H9 (cell line): ENCODE measurements around the gene FBLN7. TPM values are rescaled to one million over a fixed set of nuclear protein-coding genes. Genes with fewer than 3 reads are reported as not detected.

Experiments used
- DNase-seq: peaks from one replicate; pipeline ENCODE4 v3.0.0-alpha.2; 2017
- H2AFZ ChIP-seq: one replicate; pipeline ENCODE4 v1.6.1; 2013; ENCODE audit warnings: mild to moderate bottlenecking, low read length, control low read depth, moderate library complexity
- H2AK5ac ChIP-seq: 2 replicates; pipeline ENCODE4 v1.6.1; 2013; ENCODE audit warnings: low read length, control low read depth, mixed read lengths; ENCODE audit not compliant: insufficient read length
- H2BK120ac ChIP-seq: one replicate; pipeline ENCODE4 v1.6.1; 2013; ENCODE audit warnings: low read depth, mild to moderate bottlenecking, low read length, control low read depth, inconsistent platforms; ENCODE audit not compliant: poor library complexity, severe bottlenecking
- H2BK12ac ChIP-seq: 2 replicates; pipeline ENCODE4 v1.6.1; 2013; ENCODE audit warnings: low read length, control low read depth, mixed read lengths, low read depth; ENCODE audit not compliant: insufficient read length
- H2BK15ac ChIP-seq: 2 replicates; pipeline ENCODE4 v1.6.1; 2013; ENCODE audit warnings: low read depth, low read length, control low read depth
- H2BK20ac ChIP-seq: one replicate; pipeline ENCODE4 v1.6.1; 2013; ENCODE audit warnings: low read depth, mild to moderate bottlenecking, low read length, control low read depth, inconsistent platforms; ENCODE audit not compliant: poor library complexity, severe bottlenecking
- H2BK5ac ChIP-seq: 2 replicates; pipeline ENCODE4 v1.6.1; 2013; ENCODE audit warnings: low read length, control low read depth, mixed read lengths; ENCODE audit not compliant: insufficient read length
- H3K14ac ChIP-seq: 2 replicates; pipeline ENCODE4 v1.6.1; 2013; ENCODE audit warnings: low read length, control low read depth; ENCODE audit not compliant: insufficient read depth
- H3K18ac ChIP-seq: 2 replicates; pipeline ENCODE4 v1.6.1; 2013; ENCODE audit warnings: low read depth, mild to moderate bottlenecking, mixed read lengths, low read length, control low read depth; ENCODE audit not compliant: insufficient read length
- H3K23ac ChIP-seq: 2 replicates; pipeline ENCODE4 v1.6.1; 2013; ENCODE audit warnings: low read length, control low read depth, mixed read lengths, low read depth; ENCODE audit not compliant: insufficient read length
- H3K23me2 ChIP-seq: 2 replicates; pipeline ENCODE4 v1.6.1; 2013; ENCODE audit warnings: low read depth, mild to moderate bottlenecking, mixed read lengths, low read length, control low read depth; ENCODE audit not compliant: insufficient read length, poor library complexity, severe bottlenecking
- H3K27ac ChIP-seq: 2 replicates; pipeline ENCODE4 v1.5.1; 2013; ENCODE audit warnings: low read length, control low read depth, mixed read lengths, low read depth; ENCODE audit not compliant: insufficient read length
- H3K27me3 ChIP-seq: 2 replicates; pipeline ENCODE4 v1.6.1; 2013; ENCODE audit warnings: low read length, control low read depth, inconsistent platforms; ENCODE audit not compliant: insufficient read depth
- H3K4ac ChIP-seq: 2 replicates; pipeline ENCODE4 v1.6.1; 2013; ENCODE audit warnings: low read depth, mild to moderate bottlenecking, control low read depth, inconsistent platforms, low read length, moderate library complexity
- H3K4me1 ChIP-seq: 2 replicates; pipeline ENCODE4 v1.6.1; 2013; ENCODE audit warnings: low read length, control low read depth, inconsistent platforms; ENCODE audit not compliant: insufficient read depth
- H3K4me2 ChIP-seq: 2 replicates; pipeline ENCODE4 v1.6.1; 2013; ENCODE audit warnings: low read length, control low read depth, mixed read lengths; ENCODE audit not compliant: insufficient read length, insufficient read depth
- H3K56ac ChIP-seq: 2 replicates; pipeline ENCODE4 v1.6.1; 2013; ENCODE audit warnings: low read depth, mild to moderate bottlenecking, mixed read lengths, low read length, control low read depth; ENCODE audit not compliant: insufficient read length
- H3K79me1 ChIP-seq: 2 replicates; pipeline ENCODE4 v1.6.1; 2013; ENCODE audit warnings: low read depth, mild to moderate bottlenecking, moderate library complexity, low read length, control low read depth, inconsistent platforms; ENCODE audit not compliant: insufficient read depth, poor library complexity, severe bottlenecking
- H3K79me2 ChIP-seq: 2 replicates; pipeline ENCODE4 v1.6.1; 2013; ENCODE audit warnings: low read length, control low read depth, inconsistent platforms; ENCODE audit not compliant: insufficient read depth
- H3K9ac ChIP-seq: 2 replicates; pipeline ENCODE4 v1.6.1; 2013; ENCODE audit warnings: low read length, control low read depth, mixed read lengths; ENCODE audit not compliant: insufficient read length; ENCODE audit errors: extremely low read depth
- H3K9me3 ChIP-seq: one replicate; pipeline ENCODE4 v1.6.1; 2013; ENCODE audit warnings: low read depth, low read length, inconsistent platforms; ENCODE audit not compliant: control insufficient read depth
- H3T11ph ChIP-seq: one replicate; pipeline ENCODE4 v1.6.1; 2013; ENCODE audit warnings: mild to moderate bottlenecking, low read length, control low read depth, inconsistent platforms
- H4K20me1 ChIP-seq: one replicate; pipeline ENCODE4 v1.6.1; 2013; ENCODE audit not compliant: control insufficient read depth, insufficient read length, insufficient read depth
- H4K5ac ChIP-seq: 2 replicates; pipeline ENCODE4 v1.6.1; 2013; ENCODE audit warnings: low read depth, mild to moderate bottlenecking, mixed read lengths, low read length, control low read depth; ENCODE audit not compliant: insufficient read length
- H4K8ac ChIP-seq: replicated peaks from 2 replicates; pipeline ENCODE4 v1.6.1; 2013; ENCODE audit warnings: low read length, control low read depth, mixed read lengths, low read depth; ENCODE audit not compliant: insufficient read length
- H4K91ac ChIP-seq: 2 replicates; pipeline ENCODE4 v1.6.1; 2013; ENCODE audit warnings: low read depth, mild to moderate bottlenecking, moderate library complexity, mixed read lengths, low read length, control low read depth; ENCODE audit not compliant: insufficient read length
- H3K27ac Mint-ChIP-seq, 3 experiments: 2 replicates in 2 of 3; 3 replicates in 1 of 3; pipeline ENCODE4 v1.8.0; 2020 to 2021; ENCODE audit warnings: mixed read lengths in 3 of 3, mild to moderate bottlenecking in 1 of 3, moderate library complexity in 1 of 3
- H3K27me3 Mint-ChIP-seq: 2 replicates; pipeline ENCODE4 v1.8.0; 2021; ENCODE audit warnings: low read depth, mild to moderate bottlenecking, moderate library complexity, mixed read lengths
- H3K36me3 Mint-ChIP-seq, 3 experiments: 2 replicates in 2 of 3; 3 replicates in 1 of 3; pipeline ENCODE4 v1.8.0; 2020 to 2021; ENCODE audit warnings: low read depth in 3 of 3, mixed read lengths in 3 of 3; ENCODE audit not compliant: insufficient read depth in 1 of 3
- H3K4me1 Mint-ChIP-seq, 2 experiments: 2 replicates each; pipeline ENCODE4 v1.8.0; 2020; ENCODE audit warnings: mixed read lengths in 2 of 2
- H3K4me3 Mint-ChIP-seq, 2 experiments: 2 replicates in 1 of 2; 3 replicates in 1 of 2; pipeline ENCODE4 v1.8.0; 2020 to 2021; ENCODE audit warnings: mild to moderate bottlenecking in 2 of 2, mixed read lengths in 2 of 2, moderate library complexity in 1 of 2
- H3K9me3 Mint-ChIP-seq, 2 experiments: 2 replicates in 1 of 2; 3 replicates in 1 of 2; pipeline ENCODE4 v1.8.0; 2020; ENCODE audit warnings: mild to moderate bottlenecking in 2 of 2, mixed read lengths in 2 of 2, moderate library complexity in 1 of 2
- WGBS: extraction: QIAGEN DNeasy Blood & Tissue Kit; methylation state at CpG from one replicate; pipeline ENCODE4 v1.1.7; 2013; ENCODE audit warnings: missing lambda C conversion rate, low lambda C conversion rate, mixed read lengths; ENCODE audit not compliant: insufficient read length; ENCODE audit errors: extremely low coverage; 5-methylcytosine and 5-hydroxymethylcytosine counted together
- total RNA-seq: library from RNA; stranded (reverse); gene quantifications from 2 replicates; pipeline ENCODE4 v1.2.1, GENCODE V29; 2021
- TF ChIP-seq, protein P1 (sequence below): fragments of 200-600 bp; sonication (generic); conservative IDR thresholded peaks from 3 replicates; pipeline ENCODE4 v1.8.0; 2021; ENCODE audit warnings: antibody characterized with exemption, mild to moderate bottlenecking

The FBLN7 gene
- total RNA-seq, 1 experiment from 2014 or later, result 1.3 TPM

DNA sequence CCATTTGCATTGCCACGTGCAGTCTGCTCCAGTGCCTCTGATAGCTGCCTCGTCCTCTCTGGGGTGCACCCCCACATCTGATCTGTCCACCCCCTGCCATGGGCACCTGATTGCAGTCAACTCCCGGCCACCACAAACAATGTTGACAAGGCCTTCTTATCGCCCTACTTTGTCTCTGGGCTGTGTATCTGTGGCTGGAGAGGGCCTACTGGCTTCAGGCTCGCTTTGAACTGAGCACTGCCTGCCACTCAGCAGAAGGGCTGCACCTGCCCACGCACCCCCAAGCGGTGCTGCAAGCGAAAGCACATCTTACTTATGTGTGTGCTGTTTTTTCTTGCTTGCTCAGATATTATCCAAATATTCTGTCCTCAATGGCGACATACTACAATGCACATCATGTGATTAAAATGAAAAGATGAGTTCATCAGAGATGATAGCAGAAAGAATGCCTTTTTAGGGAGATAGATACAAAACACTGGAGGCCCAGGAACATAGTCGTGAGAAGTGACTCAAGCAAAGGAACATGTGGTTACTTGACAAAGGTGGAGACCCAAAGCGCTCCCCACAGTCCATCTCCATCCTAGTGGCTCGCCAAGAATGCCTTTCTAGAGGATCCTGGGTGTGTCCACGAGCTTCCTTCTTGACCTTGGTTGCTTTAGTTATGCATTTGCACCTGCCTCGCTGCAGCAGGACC lies 28.8 kb downstream of the FBLN7 start:
- Histone ChIP-seq H4K91ac (no peak overlapping the region), H2BK120ac (no peak overlapping the region), H2AFZ (no peak overlapping the region), H3K79me2 (no peaks in the 10 kb centered on the region), H3T11ph (no peak overlapping the region), H3K23ac (no peak overlapping the region), H2BK12ac (no peak overlapping the region), H3K18ac (no peak overlapping the region), H4K5ac (no peak overlapping the region), H2AK5ac (no peak overlapping the region), H3K9ac (no peak overlapping the region), H3K4ac (no peak overlapping the region), H3K56ac (no peak overlapping the region), H2BK20ac (no peak overlapping the region), H4K20me1 (no peaks in the 10 kb centered on the region), H3K79me1 (no peaks in the 10 kb centered on the region), H2BK15ac (no peak overlapping the region), H2BK5ac (no peak overlapping the region), H3K23me2 (no peaks in the 10 kb centered on the region), H3K4me1 (no peaks in the 10 kb centered on the region), H3K27ac (no peak overlapping the region), H3K9me3 (no peaks in the 10 kb centered on the region), H3K4me2 (no peak overlapping the region), H4K8ac (no peak overlapping the region), H3K27me3 (no peaks in the 10 kb centered on the region), H3K14ac (no peak overlapping the region)
- TF ChIP-seq, protein P1, sequence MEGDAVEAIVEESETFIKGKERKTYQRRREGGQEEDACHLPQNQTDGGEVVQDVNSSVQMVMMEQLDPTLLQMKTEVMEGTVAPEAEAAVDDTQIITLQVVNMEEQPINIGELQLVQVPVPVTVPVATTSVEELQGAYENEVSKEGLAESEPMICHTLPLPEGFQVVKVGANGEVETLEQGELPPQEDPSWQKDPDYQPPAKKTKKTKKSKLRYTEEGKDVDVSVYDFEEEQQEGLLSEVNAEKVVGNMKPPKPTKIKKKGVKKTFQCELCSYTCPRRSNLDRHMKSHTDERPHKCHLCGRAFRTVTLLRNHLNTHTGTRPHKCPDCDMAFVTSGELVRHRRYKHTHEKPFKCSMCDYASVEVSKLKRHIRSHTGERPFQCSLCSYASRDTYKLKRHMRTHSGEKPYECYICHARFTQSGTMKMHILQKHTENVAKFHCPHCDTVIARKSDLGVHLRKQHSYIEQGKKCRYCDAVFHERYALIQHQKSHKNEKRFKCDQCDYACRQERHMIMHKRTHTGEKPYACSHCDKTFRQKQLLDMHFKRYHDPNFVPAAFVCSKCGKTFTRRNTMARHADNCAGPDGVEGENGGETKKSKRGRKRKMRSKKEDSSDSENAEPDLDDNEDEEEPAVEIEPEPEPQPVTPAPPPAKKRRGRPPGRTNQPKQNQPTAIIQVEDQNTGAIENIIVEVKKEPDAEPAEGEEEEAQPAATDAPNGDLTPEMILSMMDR, result no peak
- Mint-ChIP-seq H3K27ac (no peak overlapping the region), H3K9me3 (no peaks in the 10 kb centered on the region), H3K27me3 (peaks cover 1% of the 10 kb centered on the region), H3K36me3 (no peaks in the 10 kb centered on the region), H3K4me1 (peaks cover 2 to 7% of the 10 kb centered on the region in 2 experiments; a peak in 1 of 4 replicates), H3K4me3 (no peak overlapping the region)
- no peak for DNase-seq
- no CpG with 5 or more reads among the region's 14 CpGs for WGBS
